ENCODE measurements around the gene CDC42SE2. TPM values are rescaled to one million over a fixed set of nuclear protein-coding genes. Genes with fewer than 3 reads are reported as not detected.

The CDC42SE2 gene
- total and polyA plus RNA-seq, 2 experiments from 2014 or later: 24.2 to 36.2 TPM

DNA sequence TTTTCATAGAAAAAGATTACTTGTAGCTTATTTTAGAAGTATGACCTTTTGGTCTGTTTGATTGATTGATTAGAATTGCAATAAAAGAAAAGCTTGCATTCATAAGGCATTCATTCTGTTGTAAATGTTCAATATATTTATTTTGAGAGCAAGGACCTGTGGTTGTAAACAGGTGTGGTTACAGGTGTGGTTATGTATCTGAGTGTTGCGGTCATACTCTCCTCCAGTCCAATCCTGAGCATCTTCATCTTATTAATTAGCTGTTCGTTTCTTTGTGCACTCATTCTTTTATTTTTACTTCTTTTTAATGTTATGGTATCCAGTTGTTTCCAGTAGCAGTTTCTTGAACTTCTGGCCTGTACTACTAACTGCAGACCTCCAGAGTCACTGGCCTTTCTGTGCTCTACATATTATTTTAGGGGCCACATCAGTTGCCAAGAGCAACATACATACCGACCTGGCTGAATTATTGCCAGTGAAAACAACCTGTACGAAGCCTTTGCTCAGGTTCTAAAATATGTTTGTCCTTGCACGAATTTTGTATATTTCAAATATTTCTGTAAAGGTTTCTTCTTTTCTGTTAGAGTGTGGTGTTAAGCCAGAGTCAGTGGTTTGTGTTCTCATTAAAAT lies 128.7 kb downstream of the CDC42SE2 start:
- ATAC-seq (no peak), DNase-seq (ENCODE audit: low spot score) (no peak)
- Histone ChIP-seq H3K27me3 (ENCODE audit: insufficient read depth) (no peaks in the 10 kb centered on the region), H3K4me2 (no peak overlapping the region), H2AFZ (no peak overlapping the region), H3K27ac (ENCODE audit: low read depth) (no peak overlapping the region), H3K36me3 (ENCODE audit: insufficient read depth) (0 out of 2 replicates have a peak, but pooled peaks cover 3% of the 10 kb centered on the region), H3K79me2 (replicated peaks; ENCODE audit: insufficient read depth) (no peaks in the 10 kb centered on the region), H3K9me2 (ENCODE audit: insufficient read depth) (no peaks in the 10 kb centered on the region), H3K4me3 (no peak overlapping the region), H3F3A (replicated peaks; ENCODE audit: low read depth) (no peaks in the 10 kb centered on the region), H3K4me1 (ENCODE audit: insufficient read depth) (no peaks in the 10 kb centered on the region), H4K20me1 (replicated peaks; ENCODE audit: insufficient read depth) (no peaks in the 10 kb centered on the region)
- Mint-ChIP-seq H3K4me1 (no peaks in the 10 kb centered on the region), H3K4me3 (no peak overlapping the region), H3K9me3 (no peaks in the 10 kb centered on the region), H3K27ac (no peak overlapping the region), H3K27me3 (ENCODE audit: insufficient read depth, low read depth, poor library complexity) (no peaks in the 10 kb centered on the region), H3K36me3 (ENCODE audit: low read depth) (peaks cover 22% of the 10 kb centered on the region; the same call in 2 of the 3 replicates)
- TF ChIP-seq POLR2AphosphoS5 (IDR thresholded peaks at IDR 0.05; ENCODE audit: low read depth): no peak
- no peak for TF ChIP-seq CREB1 (CRISPR knock-in tag; IDR thresholded peaks at IDR 0.05; ENCODE audit: low read depth)
- no peak for TF ChIP-seq JUNB (IDR thresholded peaks at IDR 0.05; ENCODE audit: unreplicated experiment)
- no peak for TF ChIP-seq EZH2phosphoT487 (IDR thresholded peaks at IDR 0.05; ENCODE audit: unreplicated experiment)
- TF ChIP-seq, protein P1, sequence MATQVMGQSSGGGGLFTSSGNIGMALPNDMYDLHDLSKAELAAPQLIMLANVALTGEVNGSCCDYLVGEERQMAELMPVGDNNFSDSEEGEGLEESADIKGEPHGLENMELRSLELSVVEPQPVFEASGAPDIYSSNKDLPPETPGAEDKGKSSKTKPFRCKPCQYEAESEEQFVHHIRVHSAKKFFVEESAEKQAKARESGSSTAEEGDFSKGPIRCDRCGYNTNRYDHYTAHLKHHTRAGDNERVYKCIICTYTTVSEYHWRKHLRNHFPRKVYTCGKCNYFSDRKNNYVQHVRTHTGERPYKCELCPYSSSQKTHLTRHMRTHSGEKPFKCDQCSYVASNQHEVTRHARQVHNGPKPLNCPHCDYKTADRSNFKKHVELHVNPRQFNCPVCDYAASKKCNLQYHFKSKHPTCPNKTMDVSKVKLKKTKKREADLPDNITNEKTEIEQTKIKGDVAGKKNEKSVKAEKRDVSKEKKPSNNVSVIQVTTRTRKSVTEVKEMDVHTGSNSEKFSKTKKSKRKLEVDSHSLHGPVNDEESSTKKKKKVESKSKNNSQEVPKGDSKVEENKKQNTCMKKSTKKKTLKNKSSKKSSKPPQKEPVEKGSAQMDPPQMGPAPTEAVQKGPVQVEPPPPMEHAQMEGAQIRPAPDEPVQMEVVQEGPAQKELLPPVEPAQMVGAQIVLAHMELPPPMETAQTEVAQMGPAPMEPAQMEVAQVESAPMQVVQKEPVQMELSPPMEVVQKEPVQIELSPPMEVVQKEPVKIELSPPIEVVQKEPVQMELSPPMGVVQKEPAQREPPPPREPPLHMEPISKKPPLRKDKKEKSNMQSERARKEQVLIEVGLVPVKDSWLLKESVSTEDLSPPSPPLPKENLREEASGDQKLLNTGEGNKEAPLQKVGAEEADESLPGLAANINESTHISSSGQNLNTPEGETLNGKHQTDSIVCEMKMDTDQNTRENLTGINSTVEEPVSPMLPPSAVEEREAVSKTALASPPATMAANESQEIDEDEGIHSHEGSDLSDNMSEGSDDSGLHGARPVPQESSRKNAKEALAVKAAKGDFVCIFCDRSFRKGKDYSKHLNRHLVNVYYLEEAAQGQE (IDR thresholded peaks at IDR 0.05; ENCODE audit: unreplicated experiment): no peak
- no peak for TF ChIP-seq ZNF331 (CRISPR knock-in tag; IDR thresholded peaks at IDR 0.05; ENCODE audit: low read depth)
- TF ChIP-seq ZNF114 (CRISPR knock-in tag; IDR thresholded peaks at IDR 0.05): no peak
- TF ChIP-seq, protein P2, sequence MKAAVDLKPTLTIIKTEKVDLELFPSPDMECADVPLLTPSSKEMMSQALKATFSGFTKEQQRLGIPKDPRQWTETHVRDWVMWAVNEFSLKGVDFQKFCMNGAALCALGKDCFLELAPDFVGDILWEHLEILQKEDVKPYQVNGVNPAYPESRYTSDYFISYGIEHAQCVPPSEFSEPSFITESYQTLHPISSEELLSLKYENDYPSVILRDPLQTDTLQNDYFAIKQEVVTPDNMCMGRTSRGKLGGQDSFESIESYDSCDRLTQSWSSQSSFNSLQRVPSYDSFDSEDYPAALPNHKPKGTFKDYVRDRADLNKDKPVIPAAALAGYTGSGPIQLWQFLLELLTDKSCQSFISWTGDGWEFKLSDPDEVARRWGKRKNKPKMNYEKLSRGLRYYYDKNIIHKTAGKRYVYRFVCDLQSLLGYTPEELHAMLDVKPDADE (IDR thresholded peaks at IDR 0.05): no peak
- TF ChIP-seq, protein P3, sequence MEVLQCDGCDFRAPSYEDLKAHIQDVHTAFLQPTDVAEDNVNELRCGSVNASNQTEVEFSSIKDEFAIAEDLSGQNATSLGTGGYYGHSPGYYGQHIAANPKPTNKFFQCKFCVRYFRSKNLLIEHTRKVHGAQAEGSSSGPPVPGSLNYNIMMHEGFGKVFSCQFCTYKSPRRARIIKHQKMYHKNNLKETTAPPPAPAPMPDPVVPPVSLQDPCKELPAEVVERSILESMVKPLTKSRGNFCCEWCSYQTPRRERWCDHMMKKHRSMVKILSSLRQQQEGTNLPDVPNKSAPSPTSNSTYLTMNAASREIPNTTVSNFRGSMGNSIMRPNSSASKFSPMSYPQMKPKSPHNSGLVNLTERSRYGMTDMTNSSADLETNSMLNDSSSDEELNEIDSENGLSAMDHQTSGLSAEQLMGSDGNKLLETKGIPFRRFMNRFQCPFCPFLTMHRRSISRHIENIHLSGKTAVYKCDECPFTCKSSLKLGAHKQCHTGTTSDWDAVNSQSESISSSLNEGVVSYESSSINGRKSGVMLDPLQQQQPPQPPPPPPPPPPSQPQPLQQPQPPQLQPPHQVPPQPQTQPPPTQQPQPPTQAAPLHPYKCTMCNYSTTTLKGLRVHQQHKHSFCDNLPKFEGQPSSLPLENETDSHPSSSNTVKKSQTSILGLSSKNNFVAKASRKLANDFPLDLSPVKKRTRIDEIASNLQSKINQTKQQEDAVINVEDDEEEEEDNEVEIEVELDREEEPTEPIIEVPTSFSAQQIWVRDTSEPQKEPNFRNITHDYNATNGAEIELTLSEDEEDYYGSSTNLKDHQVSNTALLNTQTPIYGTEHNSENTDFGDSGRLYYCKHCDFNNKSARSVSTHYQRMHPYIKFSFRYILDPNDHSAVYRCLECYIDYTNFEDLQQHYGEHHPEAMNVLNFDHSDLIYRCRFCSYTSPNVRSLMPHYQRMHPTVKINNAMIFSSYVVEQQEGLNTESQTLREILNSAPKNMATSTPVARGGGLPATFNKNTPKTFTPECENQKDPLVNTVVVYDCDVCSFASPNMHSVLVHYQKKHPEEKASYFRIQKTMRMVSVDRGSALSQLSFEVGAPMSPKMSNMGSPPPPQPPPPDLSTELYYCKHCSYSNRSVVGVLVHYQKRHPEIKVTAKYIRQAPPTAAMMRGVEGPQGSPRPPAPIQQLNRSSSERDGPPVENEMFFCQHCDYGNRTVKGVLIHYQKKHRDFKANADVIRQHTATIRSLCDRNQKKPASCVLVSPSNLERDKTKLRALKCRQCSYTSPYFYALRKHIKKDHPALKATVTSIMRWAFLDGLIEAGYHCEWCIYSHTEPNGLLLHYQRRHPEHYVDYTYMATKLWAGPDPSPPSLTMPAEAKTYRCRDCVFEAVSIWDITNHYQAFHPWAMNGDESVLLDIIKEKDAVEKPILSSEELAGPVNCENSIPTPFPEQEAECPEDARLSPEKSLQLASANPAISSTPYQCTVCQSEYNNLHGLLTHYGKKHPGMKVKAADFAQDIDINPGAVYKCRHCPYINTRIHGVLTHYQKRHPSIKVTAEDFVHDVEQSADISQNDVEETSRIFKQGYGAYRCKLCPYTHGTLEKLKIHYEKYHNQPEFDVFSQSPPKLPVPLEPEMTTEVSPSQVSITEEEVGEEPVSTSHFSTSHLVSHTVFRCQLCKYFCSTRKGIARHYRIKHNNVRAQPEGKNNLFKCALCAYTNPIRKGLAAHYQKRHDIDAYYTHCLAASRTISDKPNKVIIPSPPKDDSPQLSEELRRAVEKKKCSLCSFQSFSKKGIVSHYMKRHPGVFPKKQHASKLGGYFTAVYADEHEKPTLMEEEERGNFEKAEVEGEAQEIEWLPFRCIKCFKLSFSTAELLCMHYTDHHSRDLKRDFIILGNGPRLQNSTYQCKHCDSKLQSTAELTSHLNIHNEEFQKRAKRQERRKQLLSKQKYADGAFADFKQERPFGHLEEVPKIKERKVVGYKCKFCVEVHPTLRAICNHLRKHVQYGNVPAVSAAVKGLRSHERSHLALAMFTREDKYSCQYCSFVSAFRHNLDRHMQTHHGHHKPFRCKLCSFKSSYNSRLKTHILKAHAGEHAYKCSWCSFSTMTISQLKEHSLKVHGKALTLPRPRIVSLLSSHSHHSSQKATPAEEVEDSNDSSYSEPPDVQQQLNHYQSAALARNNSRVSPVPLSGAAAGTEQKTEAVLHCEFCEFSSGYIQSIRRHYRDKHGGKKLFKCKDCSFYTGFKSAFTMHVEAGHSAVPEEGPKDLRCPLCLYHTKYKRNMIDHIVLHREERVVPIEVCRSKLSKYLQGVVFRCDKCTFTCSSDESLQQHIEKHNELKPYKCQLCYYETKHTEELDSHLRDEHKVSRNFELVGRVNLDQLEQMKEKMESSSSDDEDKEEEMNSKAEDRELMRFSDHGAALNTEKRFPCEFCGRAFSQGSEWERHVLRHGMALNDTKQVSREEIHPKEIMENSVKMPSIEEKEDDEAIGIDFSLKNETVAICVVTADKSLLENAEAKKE (CRISPR knock-in tag; IDR thresholded peaks at IDR 0.05): no peak
- TF ChIP-seq NANOG (IDR thresholded peaks at IDR 0.05; ENCODE audit: borderline replicate concordance): no peak
